Measurements from ENCODE around the gene TNFAIP8L1.

- no peak for TF ChIP-seq TCF12 (IDR thresholded peaks at IDR 0.05; ENCODE audit: low read depth)
- no peak for TF ChIP-seq TAF1 (IDR thresholded peaks at IDR 0.05; ENCODE audit: low read depth)
- no peak for TF ChIP-seq YY1 (IDR thresholded peaks at IDR 0.05; ENCODE audit: low read depth)
- TF ChIP-seq ZBTB7A (IDR thresholded peaks at IDR 0.05; ENCODE audit: low read depth): no peak
- TF ChIP-seq EGR1 (IDR thresholded peaks at IDR 0.05): no peak
- TF ChIP-seq REST (IDR thresholded peaks at IDR 0.05; ENCODE audit: low read depth): no peak
- TF ChIP-seq CREB1 (IDR thresholded peaks at IDR 0.05; ENCODE audit: low read depth): no peak
- TF ChIP-seq FOXM1 (IDR thresholded peaks at IDR 0.05; ENCODE audit: borderline replicate concordance, low read depth): no peak
- no peak for TF ChIP-seq RAD21 (IDR thresholded peaks at IDR 0.05; ENCODE audit: low read depth)
- TF ChIP-seq MAX (IDR thresholded peaks at IDR 0.05): no peak
- no peak for TF ChIP-seq USF1 (IDR thresholded peaks at IDR 0.05)
- TF ChIP-seq TEAD4 (IDR thresholded peaks at IDR 0.05): no peak
- no peak for TF ChIP-seq NFIC (IDR thresholded peaks at IDR 0.05)
- no peak for TF ChIP-seq CEBPB (IDR thresholded peaks at IDR 0.05)
Observed at GRCh38 chr19:4656102-4656501, 16.8 kb downstream of the TNFAIP8L1 start.

All from Ishikawa (cell line).